ENCODE results near the gene ANAPC15. TPM values are rescaled to one million over a fixed set of nuclear protein-coding genes. Genes with fewer than 3 reads are reported as not detected.
A peak's percentile ranks its signal among the peaks of the same experiment; 100 is the strongest.

ANAPC15 gene
- total and polyA plus RNA-seq, 9 of the 15 experiments (the other 6 are each of a cell fraction or from before 2014, with no cell fraction given), result 53.0 to 254 (median 75.7) TPM

DNA sequence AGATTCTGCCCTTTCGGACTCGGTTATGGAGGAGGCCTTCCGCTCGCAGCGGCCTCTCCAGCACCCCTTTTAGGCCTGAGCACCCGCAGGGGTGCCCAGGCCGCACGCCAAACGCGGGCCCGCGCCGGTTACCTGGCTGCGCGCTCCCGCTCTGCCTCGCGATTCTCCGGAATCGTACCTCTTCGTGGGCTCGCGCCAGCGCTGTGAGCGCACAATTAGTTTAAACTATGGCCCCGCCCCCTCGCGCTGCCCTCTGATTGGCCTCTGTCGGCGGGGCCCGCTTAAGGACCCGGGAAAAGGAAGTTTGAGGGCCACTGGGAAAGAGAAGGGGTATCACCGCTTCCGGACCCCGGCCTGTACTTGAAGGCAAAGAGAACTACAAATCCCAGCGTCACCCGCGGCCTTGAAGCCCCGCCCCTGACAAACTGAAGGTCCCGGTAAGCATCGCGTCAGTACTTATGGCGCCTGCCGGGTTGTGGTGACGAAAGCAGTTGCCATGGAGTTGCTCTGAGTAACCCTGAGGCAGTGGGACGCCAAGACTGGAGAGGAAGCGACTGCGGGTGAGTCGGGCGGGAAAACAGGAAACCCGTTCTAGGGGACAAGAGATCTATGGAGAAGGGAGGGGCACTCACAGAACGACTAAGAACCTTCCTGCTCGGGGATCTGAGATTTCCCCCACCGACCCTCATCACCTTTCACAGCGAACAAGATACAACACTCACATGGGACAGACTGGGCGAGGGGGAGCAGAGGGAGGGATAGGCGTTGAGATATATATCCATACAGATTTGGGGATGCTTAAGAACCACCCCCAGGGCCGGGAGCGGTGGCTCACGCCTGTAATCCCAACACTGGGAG, 31.9 kb downstream of the ANAPC15 start, which contains the start of the genes LRRC51 and NUMA1 (continued):
- TF ChIP-seq, protein P1, sequence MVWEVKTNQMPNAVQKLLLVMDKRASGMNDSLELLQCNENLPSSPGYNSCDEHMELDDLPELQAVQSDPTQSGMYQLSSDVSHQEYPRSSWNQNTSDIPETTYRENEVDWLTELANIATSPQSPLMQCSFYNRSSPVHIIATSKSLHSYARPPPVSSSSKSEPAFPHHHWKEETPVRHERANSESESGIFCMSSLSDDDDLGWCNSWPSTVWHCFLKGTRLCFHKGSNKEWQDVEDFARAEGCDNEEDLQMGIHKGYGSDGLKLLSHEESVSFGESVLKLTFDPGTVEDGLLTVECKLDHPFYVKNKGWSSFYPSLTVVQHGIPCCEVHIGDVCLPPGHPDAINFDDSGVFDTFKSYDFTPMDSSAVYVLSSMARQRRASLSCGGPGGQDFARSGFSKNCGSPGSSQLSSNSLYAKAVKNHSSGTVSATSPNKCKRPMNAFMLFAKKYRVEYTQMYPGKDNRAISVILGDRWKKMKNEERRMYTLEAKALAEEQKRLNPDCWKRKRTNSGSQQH (CRISPR knock-in tag; IDR thresholded peaks at IDR 0.05), result no peak
- no peak for TF ChIP-seq KLF10 (CRISPR knock-in tag; IDR thresholded peaks at IDR 0.05)
- TF ChIP-seq, protein P2, sequence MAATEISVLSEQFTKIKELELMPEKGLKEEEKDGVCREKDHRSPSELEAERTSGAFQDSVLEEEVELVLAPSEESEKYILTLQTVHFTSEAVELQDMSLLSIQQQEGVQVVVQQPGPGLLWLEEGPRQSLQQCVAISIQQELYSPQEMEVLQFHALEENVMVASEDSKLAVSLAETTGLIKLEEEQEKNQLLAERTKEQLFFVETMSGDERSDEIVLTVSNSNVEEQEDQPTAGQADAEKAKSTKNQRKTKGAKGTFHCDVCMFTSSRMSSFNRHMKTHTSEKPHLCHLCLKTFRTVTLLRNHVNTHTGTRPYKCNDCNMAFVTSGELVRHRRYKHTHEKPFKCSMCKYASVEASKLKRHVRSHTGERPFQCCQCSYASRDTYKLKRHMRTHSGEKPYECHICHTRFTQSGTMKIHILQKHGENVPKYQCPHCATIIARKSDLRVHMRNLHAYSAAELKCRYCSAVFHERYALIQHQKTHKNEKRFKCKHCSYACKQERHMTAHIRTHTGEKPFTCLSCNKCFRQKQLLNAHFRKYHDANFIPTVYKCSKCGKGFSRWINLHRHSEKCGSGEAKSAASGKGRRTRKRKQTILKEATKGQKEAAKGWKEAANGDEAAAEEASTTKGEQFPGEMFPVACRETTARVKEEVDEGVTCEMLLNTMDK (IDR thresholded peaks at IDR 0.05; ENCODE audit: borderline replicate concordance, insufficient read depth, low read depth, low read length, poor library complexity, severe bottlenecking), result no peak
- TF ChIP-seq ETS2 (tag; IDR thresholded peaks at IDR 0.05; ENCODE audit: borderline replicate concordance, poor library complexity, severe bottlenecking), result no peak
- no peak for TF ChIP-seq ZNF717 (CRISPR knock-in tag; IDR thresholded peaks at IDR 0.05)
- TF ChIP-seq GABPA (tag; conservative IDR thresholded peaks at IDR 0.05; ENCODE audit: low read depth), result peak; percentile 95
- peak; percentile 20 for TF ChIP-seq HDAC3 (IDR thresholded peaks at IDR 0.05; ENCODE audit: borderline replicate concordance, partially characterized antibody)
- no peak for TF ChIP-seq PHB2 (IDR thresholded peaks at IDR 0.05; ENCODE audit: low read depth)
- TF ChIP-seq, protein P3, sequence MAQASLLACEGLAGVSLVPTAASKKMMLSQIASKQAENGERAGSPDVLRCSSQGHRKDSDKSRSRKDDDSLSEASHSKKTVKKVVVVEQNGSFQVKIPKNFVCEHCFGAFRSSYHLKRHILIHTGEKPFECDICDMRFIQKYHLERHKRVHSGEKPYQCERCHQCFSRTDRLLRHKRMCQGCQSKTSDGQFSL (CRISPR knock-in tag; IDR thresholded peaks at IDR 0.05), result peak; percentile 84; the same call in 1 of the 2 replicates
- TF ChIP-seq, protein P3 (tag; IDR thresholded peaks at IDR 0.05), result no peak
- TF ChIP-seq CHD2 (IDR thresholded peaks at IDR 0.05; ENCODE audit: low read depth, low read length), result peak; percentile 79
- TF ChIP-seq CBFA2T3 (IDR thresholded peaks at IDR 0.05), result no peak
- TF ChIP-seq, protein P4, sequence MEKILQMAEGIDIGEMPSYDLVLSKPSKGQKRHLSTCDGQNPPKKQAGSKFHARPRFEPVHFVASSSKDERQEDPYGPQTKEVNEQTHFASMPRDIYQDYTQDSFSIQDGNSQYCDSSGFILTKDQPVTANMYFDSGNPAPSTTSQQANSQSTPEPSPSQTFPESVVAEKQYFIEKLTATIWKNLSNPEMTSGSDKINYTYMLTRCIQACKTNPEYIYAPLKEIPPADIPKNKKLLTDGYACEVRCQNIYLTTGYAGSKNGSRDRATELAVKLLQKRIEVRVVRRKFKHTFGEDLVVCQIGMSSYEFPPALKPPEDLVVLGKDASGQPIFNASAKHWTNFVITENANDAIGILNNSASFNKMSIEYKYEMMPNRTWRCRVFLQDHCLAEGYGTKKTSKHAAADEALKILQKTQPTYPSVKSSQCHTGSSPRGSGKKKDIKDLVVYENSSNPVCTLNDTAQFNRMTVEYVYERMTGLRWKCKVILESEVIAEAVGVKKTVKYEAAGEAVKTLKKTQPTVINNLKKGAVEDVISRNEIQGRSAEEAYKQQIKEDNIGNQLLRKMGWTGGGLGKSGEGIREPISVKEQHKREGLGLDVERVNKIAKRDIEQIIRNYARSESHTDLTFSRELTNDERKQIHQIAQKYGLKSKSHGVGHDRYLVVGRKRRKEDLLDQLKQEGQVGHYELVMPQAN (IDR thresholded peaks at IDR 0.05; ENCODE audit: borderline replicate concordance), result peak; percentile 90; the same call in 1 of the 2 replicates
- no peak for TF ChIP-seq THRAP3 (IDR thresholded peaks at IDR 0.05; ENCODE audit: borderline replicate concordance)
- peak in 1 of 2 experiments; percentile 62; a peak in 1 of 4 replicates for TF ChIP-seq ARNT (IDR thresholded peaks at IDR 0.05)
- peak; percentile 93 for TF ChIP-seq RBM22 (IDR thresholded peaks at IDR 0.05; ENCODE audit: low read depth, low read length, poor library complexity, severe bottlenecking)
- TF ChIP-seq YBX1 (IDR thresholded peaks at IDR 0.05), result no peak
- no peak for TF ChIP-seq ZNF696 (CRISPR knock-in tag; conservative IDR thresholded peaks at IDR 0.05)
- TF ChIP-seq, protein P5, sequence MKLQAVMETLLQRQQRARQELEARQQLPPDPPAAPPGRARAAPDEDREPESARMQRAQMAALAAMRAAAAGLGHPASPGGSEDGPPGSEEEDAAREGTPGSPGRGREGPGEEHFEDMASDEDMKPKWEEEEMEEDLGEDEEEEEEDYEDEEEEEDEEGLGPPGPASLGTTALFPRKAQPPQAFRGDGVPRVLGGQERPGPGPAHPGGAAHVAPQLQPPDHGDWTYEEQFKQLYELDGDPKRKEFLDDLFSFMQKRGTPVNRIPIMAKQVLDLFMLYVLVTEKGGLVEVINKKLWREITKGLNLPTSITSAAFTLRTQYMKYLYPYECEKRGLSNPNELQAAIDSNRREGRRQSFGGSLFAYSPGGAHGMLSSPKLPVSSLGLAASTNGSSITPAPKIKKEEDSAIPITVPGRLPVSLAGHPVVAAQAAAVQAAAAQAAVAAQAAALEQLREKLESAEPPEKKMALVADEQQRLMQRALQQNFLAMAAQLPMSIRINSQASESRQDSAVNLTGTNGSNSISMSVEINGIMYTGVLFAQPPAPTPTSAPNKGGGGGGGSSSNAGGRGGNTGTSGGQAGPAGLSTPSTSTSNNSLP (IDR thresholded peaks at IDR 0.05; ENCODE audit: borderline replicate concordance, low read depth, low read length), result no peak
